GM21825 (cell line): Measurements from ENCODE around the gene SEC16A.

Experiments used
- ATAC-seq: cut with Tn5 transposase; IDR thresholded peaks from one replicate; pipeline ENCODE4 v1.9.1; 2021; ENCODE audit warnings: mild to moderate bottlenecking, moderate library complexity; ENCODE audit not compliant: unreplicated experiment

Gene SEC16A, protein sequence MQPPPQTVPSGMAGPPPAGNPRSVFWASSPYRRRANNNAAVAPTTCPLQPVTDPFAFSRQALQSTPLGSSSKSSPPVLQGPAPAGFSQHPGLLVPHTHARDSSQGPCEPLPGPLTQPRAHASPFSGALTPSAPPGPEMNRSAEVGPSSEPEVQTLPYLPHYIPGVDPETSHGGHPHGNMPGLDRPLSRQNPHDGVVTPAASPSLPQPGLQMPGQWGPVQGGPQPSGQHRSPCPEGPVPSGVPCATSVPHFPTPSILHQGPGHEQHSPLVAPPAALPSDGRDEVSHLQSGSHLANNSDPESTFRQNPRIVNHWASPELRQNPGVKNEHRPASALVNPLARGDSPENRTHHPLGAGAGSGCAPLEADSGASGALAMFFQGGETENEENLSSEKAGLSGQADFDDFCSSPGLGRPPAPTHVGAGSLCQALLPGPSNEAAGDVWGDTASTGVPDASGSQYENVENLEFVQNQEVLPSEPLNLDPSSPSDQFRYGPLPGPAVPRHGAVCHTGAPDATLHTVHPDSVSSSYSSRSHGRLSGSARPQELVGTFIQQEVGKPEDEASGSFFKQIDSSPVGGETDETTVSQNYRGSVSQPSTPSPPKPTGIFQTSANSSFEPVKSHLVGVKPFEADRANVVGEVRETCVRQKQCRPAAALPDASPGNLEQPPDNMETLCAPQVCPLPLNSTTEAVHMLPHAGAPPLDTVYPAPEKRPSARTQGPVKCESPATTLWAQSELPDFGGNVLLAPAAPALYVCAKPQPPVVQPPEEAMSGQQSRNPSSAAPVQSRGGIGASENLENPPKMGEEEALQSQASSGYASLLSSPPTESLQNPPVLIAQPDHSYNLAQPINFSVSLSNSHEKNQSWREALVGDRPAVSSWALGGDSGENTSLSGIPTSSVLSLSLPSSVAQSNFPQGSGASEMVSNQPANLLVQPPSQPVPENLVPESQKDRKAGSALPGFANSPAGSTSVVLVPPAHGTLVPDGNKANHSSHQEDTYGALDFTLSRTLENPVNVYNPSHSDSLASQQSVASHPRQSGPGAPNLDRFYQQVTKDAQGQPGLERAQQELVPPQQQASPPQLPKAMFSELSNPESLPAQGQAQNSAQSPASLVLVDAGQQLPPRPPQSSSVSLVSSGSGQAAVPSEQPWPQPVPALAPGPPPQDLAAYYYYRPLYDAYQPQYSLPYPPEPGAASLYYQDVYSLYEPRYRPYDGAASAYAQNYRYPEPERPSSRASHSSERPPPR (N-terminal part only)

DNA sequence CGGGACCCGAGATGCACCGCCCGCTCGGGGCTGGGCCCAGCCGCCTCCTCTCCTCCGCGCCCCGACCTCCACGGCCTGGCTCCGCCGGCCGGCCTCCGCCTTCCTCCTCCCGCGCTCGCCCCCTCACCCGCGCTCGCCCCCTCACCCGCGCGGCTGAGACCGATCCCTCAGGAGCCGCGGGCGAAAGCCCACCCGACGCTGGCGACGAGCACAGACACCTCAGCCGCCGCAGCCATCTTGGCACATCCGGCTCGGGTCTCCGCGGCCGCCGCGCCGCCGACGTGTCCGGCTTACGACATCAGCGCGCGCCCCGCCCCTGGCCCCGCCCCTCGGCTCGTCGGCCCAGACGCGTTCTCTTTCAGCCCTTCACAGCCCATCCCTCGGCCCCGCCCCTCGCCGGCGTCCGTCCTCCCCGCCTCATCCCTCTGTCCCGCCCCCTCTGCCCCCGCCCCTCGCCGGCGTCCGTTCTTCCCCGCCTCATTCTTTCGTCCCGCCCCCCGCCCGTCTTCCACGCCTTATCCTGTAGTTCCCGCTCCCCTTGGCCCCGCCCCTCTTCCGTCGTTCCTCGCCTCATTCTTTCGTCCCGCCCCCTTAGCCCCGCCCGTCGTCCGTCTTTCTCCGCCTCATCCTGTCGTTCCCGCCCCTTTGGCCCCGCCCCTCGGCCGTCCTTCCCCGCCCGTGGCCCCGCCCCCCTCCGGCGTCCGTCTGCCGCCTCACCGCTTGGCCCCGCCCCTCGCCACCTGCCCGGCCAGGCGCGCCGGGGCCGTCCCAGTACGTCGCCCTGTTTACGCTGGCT lies at the start of gene SEC16A:
Gene SEC16A (minus strand): TSS at position 248 of the 796 bp plus-strand sequence. CDS start 5,425 bp downstream, outside the sequence.
- ATAC-seq: peak; percentile 45

DNA sequence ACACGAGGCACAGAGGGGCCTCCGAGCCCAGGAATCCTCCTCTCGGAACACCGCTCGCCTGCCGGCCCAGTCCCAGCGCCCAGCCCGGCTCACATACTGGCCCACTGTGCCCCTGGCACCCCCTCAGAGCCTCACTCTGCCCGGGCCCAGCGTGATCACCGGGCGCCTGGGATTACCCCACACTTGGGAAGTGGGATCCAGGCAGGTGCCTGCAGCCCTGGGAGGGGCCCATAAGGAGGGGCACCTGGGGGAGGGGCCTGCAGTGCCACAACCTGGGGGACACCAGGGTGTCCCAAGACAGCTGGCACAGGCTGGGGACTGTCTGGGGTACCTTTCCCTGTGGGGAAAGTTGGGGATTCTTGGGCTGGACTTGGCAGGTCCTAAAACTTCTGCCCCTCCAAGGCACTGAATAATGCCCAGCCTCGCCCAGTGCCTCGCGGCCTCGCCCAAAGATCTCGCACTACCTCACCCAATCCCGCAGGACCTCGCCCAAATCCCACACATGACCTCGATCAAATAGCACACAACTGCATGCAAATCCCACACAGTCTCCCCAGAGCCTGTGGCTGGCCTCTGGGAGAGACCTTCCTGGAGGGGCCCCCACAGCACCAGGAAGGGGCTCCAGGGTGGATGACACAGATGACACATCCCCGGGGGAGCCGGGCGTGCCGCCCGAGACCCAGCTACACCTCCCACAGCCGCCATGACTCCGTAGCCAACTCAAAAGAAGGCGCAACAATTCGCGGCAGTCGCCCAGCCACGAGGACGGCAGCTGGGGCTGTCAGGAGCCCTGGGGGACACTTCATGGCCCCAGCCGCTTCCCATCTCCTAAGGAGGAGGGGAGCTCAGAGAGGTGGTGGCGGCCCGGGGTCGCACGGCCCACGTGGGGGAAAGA lies 49.3 kb upstream of the SEC16A start:
- ATAC-seq: no peak

DNA sequence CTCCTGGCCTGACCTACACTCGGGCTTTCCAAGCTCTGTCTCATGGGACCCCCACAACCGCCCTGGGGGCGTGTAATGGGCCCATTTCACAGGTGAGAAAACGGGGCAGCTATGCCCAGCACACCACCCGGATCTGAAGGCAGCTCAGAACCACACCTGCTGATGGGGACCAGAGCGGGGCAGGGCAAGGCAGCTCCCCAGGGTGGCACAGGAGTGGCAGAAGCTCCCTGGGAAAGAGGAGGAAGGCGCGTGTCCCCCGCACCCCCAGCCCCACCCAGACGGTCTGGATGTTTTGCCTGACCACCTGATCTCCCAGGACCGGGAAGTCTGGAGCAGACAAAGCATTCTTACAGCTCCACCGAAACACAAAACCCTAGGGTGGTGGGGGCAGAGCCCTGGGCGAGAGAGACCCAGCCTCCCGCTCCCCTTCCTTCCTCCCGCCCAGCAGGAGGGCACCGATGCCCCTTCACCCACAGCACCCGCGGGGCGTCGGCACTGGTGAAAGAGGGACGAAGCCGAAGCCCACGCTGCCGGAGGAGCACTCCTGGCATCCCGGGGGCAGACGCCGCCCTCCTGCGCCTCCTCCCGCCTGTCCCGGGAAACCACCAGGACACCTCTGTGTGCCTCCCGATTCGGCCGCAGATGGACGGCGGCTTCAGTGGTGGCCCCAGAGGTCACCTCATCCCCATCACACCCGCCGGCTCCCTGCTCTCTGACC lies 48.5 kb upstream of the SEC16A start:
- no peak for ATAC-seq

DNA sequence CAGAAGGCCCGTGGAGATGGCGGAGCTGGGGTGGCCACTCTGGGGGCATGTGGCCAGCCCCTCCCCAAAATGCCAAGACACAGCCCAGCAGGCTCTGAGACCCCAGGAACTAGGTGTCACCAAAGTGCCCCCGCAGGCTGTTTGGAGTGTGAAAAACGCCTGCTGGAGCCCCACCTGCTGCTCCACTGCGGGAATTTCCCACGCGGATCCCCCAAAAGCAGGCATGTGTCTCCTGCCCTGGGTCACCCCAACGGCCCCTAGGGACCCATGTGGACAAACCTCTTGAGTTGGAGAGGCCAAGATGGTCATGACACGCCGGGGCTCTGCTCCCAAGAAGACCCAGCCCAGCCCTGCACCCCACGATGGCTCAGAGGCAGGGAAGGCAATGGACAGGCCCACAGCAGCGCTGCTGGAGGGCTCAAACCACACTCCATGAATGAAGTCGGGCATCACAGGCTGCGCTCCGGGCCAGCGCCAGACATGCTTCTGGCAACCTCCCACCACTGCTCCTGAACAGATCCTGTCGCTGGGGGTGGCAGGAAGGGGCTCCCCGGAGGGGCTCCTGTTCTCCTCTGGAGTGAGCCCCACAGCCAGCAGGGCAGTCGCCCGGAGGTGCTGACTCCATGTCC lies 47.7 kb upstream of the SEC16A start:
- ATAC-seq: no peak

DNA sequence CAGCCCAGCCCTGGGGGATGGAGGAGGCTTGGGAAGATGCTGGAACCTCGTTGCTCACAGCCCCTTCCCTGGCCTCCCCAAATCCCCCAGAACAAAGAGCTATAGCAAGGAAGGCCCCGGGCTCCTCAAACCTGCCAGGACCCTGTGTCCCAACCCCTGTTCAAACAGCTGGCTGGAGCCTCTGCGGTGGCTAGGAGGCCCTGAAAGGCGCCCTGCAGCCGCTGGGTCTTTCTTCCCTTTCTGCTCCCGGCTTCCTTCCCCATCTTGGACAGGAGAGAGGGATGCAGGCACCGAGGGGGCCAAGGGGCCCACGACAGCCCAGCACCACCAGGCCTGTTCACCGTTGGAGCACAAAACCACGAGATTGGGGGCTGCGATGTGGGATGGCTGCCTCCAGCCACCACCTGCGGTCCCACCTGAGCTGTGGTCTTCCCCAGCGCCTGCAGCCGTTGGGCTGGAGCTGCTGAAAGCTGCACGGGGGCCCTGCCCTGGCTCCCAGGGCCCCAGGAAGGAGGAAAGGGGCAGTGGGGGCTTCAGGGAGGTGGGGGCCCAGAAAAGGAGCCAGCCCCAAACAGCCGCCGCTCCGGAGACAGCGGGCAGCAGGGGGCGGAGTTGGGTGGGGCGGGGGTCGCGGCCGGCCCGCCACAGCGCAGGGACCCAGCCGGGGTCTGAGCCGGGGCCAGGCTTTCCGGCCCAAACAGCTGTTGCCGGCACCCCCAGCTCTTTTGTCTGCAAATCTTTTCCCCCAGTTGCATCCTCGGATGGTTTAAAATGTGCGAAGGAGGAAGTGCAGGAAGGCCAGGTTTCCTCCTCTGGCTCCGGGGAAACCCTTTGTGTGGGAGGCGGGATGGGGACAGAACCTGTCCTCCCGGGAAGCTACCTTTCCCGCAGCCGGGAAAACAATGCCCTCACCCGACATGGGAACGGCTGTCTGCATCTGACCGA lies 46.9 kb upstream of the SEC16A start:
- ATAC-seq: no peak

DNA sequence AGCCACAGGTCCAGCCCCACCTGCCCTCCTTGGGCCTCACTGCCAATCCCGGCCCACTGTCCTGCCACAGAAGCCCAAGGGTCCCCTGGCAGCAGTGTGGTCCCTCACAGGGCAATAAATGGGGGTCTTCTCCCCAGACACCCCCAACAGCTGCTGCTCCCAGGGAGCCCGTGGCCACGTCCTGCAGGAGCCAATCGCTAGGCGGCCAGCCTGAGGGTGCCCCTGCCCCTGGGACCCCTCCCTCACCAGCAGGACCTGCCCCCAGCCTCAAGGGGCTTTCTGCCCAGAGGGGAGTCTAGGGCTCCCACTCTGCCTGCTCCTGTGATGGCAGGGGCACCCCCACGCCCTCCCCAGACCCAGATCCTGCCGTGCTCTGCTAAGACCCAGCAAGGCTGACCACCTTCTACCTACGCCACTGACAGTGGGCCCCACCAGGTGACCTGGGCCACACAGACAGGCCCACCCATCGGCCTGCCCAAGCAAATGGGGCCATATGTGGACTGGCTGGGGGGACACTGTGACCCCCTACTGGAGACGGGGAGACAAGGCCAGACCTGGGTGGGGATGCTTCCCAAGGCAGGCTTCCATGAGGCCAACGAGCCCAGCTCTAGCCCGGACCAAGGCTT lies 46.0 kb upstream of the SEC16A start:
- no peak for ATAC-seq

DNA sequence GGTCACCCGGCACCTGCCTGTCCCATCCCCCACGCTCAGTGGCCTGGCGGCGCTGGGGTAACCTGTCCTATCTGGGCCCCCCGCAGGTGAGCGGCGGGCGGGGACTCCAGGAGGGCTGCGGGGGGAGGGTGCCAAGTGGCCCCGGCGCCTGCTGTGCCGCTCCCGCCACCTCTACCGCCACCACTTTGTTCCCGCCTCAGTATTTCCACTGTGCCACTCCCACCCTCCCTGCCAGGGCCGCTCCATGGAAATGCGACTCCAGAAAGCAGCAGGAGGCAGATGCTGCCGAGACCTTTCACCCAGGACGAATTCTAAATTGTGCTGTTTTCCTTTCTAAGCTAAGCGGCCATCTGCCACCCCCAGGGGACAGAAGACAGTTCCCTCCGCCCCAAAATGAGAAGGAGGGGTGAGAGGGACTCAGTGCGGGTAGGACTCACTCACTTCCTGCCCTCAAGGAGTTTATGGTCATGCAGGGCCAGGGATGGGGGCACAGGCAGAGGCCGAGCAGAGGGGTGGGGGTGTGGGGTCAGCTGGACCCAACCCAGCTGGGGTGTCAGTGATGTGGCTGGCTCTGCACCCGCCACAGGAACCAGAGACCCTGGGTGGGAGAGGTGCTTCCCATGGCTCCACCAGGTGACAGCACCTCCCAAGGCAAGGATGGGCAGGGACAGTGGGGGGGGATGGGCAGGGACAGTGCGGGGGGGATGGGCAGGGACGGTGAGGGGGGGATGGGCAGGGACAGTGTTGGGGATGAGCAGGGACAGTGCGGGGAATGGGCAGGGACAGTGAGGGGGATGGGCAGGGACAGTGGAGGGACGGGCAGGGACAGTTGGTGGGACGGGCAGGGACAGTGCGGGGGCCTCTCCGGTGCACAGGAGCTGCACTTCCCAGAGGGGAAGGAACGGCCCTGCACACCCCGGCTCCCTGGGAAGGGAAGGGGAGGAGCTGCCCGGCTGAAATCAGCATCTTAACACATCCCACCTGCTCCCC lies 45.2 kb upstream of the SEC16A start:
- no peak for ATAC-seq

DNA sequence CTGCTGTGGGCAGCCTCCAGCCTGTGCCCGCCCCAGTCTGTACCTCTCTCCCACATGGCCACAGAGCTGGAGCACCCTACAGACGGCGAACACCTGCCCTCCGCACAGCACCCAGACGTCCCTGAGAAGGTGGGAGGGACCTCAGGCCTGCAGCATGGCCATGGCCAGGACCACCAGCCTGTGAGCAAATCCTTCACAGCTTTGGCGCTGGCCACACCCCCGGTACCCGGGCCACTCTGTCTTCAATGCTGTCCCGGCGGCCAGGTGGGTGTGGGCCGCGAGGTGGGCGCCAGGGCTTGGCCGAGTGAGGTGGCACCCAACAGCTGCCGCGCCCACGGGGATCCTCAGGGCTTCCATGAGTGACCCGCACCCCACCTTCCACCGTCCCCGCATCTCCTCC lies 44.3 kb upstream of the SEC16A start:
- ATAC-seq: no peak

DNA sequence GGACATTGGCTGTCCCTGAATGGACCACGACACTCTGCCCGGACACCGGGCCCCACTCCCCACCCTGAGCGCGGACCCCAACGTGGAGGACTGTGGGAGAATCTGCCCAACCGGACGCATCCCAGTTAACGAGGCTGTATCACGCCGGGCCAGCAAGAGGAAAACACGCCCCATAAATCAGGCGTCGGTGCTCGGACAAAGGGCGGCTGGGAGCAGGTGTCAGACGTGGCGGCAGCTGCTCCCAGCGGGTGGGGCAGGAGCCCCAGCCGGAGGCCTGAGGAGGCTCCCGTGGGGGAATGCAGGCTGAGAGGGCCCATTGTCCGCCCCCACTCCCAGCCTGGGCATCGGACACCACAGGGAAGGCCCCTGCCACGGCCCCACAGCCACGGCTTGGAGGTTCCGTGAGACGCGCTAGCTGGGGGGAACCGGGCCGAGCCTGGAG lies 43.8 kb upstream of the SEC16A start:
- no peak for ATAC-seq

DNA sequence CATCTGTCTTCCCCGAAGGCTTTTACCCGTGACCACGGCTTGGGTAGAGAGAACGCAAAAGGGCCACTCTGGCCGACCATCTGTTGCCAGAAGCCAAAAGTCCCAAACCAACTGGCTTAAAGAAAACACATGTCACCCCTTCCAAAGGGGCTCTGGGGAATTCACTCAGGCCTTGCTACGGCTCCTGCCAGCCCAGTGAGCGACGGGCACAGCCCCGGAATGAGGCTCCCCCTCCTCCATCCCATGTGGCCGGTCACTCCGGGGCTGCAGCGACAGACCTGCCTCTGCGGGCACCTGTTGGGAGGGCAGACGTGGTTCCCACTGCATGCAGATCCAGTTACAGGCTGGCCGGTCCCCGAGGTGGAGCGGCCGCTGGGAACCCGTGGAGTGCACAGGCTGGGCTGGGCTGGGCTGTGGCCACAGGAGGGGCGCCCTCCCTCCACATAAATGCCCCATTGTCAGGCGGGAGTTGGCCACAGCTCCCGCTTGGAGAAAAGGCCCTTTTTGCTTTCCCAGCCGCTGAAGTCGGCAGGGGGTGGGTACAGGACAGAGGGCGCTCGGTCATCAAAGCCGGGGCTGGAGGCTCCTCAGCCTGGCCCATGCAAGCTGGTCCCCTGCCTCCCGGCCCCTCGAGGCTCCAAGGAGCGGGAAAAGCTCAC lies 43.1 kb upstream of the SEC16A start:
- no peak for ATAC-seq

DNA sequence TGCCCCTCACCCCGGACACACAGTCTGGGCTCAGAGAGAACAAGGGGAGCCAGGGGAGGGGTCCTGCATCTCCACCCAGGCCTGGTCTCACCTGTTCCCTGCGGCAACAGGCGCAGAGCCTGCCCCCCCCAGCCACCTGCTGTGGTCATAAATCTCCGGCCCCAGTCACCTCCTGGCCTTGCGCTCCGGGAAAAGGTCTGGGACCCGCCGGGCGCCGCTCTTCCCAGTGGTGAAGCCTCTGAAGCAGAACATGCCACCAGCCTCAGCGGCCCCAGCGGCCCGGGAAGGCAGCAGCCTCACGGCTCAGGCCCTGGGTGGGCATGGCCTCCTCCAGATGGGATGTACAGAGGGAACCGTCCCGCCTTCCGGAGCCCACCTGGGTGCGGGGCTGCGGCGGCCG lies 42.4 kb upstream of the SEC16A start:
- ATAC-seq: no peak

DNA sequence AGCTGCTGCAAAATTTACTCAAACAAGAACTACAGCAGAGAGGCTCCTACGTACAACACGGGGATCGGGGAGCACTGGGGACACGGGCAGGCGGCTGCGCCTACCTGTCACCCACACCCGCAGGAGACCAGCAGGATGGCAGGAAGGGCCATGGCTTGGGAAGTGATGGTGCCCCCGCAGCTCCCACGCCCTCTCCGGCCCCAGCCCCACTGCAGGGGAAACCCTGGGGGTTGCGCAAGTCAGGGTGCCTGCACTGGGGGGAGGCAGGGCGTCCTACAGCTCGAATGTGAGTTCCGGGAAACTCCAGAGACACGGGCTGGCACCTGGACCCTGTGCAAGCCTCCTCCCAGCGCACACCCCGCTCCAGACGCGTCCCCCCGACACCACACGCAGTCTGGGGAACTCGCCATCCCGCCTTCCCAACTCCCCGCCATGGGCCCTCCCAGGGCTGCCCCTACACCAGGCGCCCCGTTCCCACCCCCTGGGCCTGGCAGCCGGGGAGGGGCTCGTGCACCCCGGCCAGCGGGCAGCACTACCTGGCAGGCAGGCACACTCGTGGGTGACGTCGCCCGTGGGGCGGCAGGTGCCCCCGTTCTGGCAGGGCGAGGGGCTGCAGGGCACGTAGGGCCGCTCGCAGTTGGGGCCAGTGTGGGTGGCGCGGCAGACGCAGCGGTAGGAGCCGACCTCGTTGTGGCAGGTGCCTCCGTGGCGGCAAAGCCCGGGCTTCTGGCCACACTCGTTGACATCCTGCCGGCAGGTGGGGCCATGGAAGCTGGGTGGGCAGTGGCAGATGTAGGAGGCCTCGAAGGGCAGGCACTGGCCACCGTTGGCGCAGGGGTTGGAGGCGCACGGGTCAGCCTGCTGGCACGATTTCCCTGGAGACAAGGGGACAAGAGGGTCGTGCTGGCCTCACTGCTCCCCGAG lies 39.7 kb upstream of the SEC16A start:
- no peak for ATAC-seq

DNA sequence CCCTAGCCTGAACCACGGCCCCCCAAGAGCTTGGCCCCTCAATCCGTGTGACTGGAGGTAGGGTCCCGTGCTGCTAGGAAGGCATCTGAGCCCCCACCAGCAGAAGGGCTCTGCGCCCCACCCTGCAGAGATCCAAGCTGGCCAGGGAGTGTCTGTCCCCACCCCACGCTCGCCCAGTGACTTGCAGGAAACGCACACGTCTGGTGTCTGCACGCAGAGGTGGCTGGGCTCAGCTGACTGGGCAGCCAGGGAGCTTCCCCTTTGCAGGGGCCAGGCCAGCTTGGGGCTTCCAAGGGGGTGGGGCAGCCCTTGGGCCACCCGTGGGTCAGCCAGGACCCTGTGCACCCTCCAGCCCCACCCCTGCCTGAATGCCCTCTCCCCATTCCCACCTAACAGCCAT lies 38.7 kb upstream of the SEC16A start:
- no peak for ATAC-seq

DNA sequence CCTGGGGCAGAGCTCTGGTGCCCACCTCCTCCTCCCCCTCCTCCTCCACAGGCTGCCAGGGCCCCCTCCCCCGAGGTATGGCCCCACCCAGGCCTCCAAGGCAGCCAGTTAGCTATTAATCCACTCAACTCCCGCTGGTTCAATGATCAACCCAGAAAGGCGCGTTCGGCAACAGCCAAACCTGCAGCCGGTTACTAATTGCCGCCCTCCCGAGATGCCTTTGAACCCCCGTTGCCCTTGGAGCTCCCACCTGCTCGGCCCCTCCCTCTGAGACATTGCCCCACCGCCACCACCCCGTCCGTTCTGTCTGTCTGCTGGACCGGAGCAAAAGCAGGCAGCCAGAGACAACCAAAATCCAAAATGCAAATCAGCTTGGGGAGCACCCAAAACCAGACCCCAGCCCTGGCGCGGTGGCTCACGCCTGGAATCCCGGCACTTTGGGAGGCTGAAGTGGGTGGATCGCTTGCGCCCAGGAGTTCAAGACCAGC lies 37.3 kb upstream of the SEC16A start:
- no peak for ATAC-seq
